ENCODE results near the gene CHN2.

Gene CHN2

GRCh38 chr7:29314148-29314547 is 119.6 kb downstream of the CHN2 start:
- H3K27me3 ChIP-seq (ENCODE audit: control insufficient read depth, insufficient read depth, low read length) = no peaks in the 10 kb centered on the region
- no peak overlapping the region for H3K27ac ChIP-seq (ENCODE audit: low read depth, low read length)
- no peaks in the 10 kb centered on the region for H3K9me3 ChIP-seq (ENCODE audit: control insufficient read depth, insufficient read depth, low read length)
- no peak overlapping the region for H3K4me3 ChIP-seq (ENCODE audit: low read depth, low read length)
- H3K9ac ChIP-seq (ENCODE audit: low read depth, low read length) = no peak overlapping the region
- no peaks in the 10 kb centered on the region for H3K36me3 ChIP-seq (ENCODE audit: control insufficient read depth, insufficient read depth, low read length)
- H3K4me1 ChIP-seq (ENCODE audit: control insufficient read depth, insufficient read depth, low read length) = peaks cover 8% of the 10 kb centered on the region

- Histone ChIP-seq H3K36me3 (ENCODE audit: control insufficient read depth, insufficient read depth, low read length) (no peaks in the 10 kb centered on the region), H3K4me1 (ENCODE audit: control insufficient read depth, insufficient read depth, low read length) (peaks cover 14% of the 10 kb centered on the region)
Measured at GRCh38 chr7:29315122-29315891, 120.7 kb downstream of the CHN2 start.

DNA sequence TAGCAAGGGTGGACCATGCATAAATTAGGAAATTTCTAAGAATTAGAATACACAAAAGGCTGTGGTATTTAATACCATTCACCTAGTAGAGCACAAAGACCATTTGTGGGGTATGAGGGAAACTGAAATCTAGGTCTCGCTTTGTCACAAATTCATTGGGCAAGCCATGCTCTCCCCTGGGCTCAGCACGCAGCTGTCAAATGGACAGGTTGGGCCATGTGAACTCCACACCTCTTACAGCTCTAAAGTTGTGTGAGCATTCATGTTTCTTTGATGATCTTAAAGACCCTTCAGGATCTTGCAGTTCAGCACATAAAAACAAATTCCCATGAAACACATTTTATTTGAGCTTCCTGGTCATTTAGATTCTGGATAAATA is 121.3 kb downstream of the CHN2 start:
- Histone ChIP-seq H3K4me1 (ENCODE audit: control insufficient read depth, insufficient read depth, low read length) (peaks cover 19% of the 10 kb centered on the region), H3K36me3 (ENCODE audit: control insufficient read depth, insufficient read depth, low read length) (no peaks in the 10 kb centered on the region), H3K4me3 (ENCODE audit: low read depth, low read length) (no peak overlapping the region), H3K27me3 (ENCODE audit: control insufficient read depth, insufficient read depth, low read length) (no peaks in the 10 kb centered on the region), H3K9ac (ENCODE audit: low read depth, low read length) (no peak overlapping the region), H3K27ac (ENCODE audit: low read depth, low read length) (no peak overlapping the region), H3K9me3 (ENCODE audit: control insufficient read depth, insufficient read depth, low read length) (no peaks in the 10 kb centered on the region)

More at GRCh38 chr7:29315122-29315891, 120.7 kb downstream of the CHN2 start:
- Histone ChIP-seq H3K27me3 (ENCODE audit: control insufficient read depth, insufficient read depth, low read length) (no peaks in the 10 kb centered on the region), H3K4me3 (ENCODE audit: low read depth, low read length) (no peak overlapping the region), H3K9me3 (ENCODE audit: control insufficient read depth, insufficient read depth, low read length) (no peaks in the 10 kb centered on the region), H3K9ac (ENCODE audit: low read depth, low read length) (no peak overlapping the region), H3K27ac (ENCODE audit: low read depth, low read length) (no peak overlapping the region)

DNA sequence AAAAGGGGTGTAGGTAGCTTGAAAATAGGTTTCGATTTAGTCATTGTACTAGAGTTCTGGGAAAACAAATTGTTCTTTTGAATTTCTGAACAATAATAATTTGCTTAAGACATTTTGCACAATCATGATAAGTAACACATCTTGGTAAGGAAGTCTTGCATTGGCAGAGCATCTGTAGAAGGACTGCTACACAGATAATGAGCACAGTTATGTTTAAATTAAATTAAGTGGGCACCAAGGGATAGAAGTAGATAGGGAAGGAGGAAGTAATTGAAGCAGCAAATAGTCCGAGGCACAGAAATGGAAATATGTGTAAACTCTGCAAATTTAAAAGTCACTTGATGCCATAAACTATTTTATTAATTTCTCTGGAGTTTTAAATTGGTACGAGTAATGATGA is 122.4 kb downstream of the CHN2 start:
- H3K4me3 ChIP-seq (ENCODE audit: low read depth, low read length) = no peak overlapping the region

GRCh38 chr7:29318853-29319718 is 124.5 kb downstream of the CHN2 start:
- no peaks in the 10 kb centered on the region for H3K36me3 ChIP-seq (ENCODE audit: control insufficient read depth, insufficient read depth, low read length)
- H3K27ac ChIP-seq (ENCODE audit: low read depth, low read length) = no peak overlapping the region
- no peak overlapping the region for H3K4me3 ChIP-seq (ENCODE audit: low read depth, low read length)
- H3K9me3 ChIP-seq (ENCODE audit: control insufficient read depth, insufficient read depth, low read length) = no peaks in the 10 kb centered on the region
- no peaks in the 10 kb centered on the region for H3K27me3 ChIP-seq (ENCODE audit: control insufficient read depth, insufficient read depth, low read length)
- H3K9ac ChIP-seq (ENCODE audit: low read depth, low read length) = no peak overlapping the region
- H3K4me1 ChIP-seq (ENCODE audit: control insufficient read depth, insufficient read depth, low read length) = peaks cover 19% of the 10 kb centered on the region

More for the DNA sequence above, 122.4 kb downstream of the CHN2 start:
- Histone ChIP-seq H3K27ac (ENCODE audit: low read depth, low read length) (no peak overlapping the region), H3K9ac (ENCODE audit: low read depth, low read length) (no peak overlapping the region), H3K4me1 (ENCODE audit: control insufficient read depth, insufficient read depth, low read length) (peaks cover 19% of the 10 kb centered on the region), H3K36me3 (ENCODE audit: control insufficient read depth, insufficient read depth, low read length) (no peaks in the 10 kb centered on the region), H3K9me3 (ENCODE audit: control insufficient read depth, insufficient read depth, low read length) (no peaks in the 10 kb centered on the region), H3K27me3 (ENCODE audit: control insufficient read depth, insufficient read depth, low read length) (no peaks in the 10 kb centered on the region)

- Histone ChIP-seq H3K9ac (ENCODE audit: low read depth, low read length) (no peak overlapping the region), H3K9me3 (ENCODE audit: control insufficient read depth, insufficient read depth, low read length) (no peaks in the 10 kb centered on the region), H3K27me3 (ENCODE audit: control insufficient read depth, insufficient read depth, low read length) (no peaks in the 10 kb centered on the region), H3K36me3 (ENCODE audit: control insufficient read depth, insufficient read depth, low read length) (no peaks in the 10 kb centered on the region), H3K4me3 (ENCODE audit: low read depth, low read length) (no peak overlapping the region), H3K4me1 (ENCODE audit: control insufficient read depth, insufficient read depth, low read length) (peaks cover 19% of the 10 kb centered on the region), H3K27ac (ENCODE audit: low read depth, low read length) (no peak overlapping the region)
Measured at GRCh38 chr7:29319719-29320521, 125.3 kb downstream of the CHN2 start.

GRCh38 chr7:29320577-29320976 is 126.0 kb downstream of the CHN2 start:
- Histone ChIP-seq H3K36me3 (ENCODE audit: control insufficient read depth, insufficient read depth, low read length) (no peaks in the 10 kb centered on the region), H3K9ac (ENCODE audit: low read depth, low read length) (no peak overlapping the region), H3K4me1 (ENCODE audit: control insufficient read depth, insufficient read depth, low read length) (peaks cover 24% of the 10 kb centered on the region), H3K4me3 (ENCODE audit: low read depth, low read length) (no peak overlapping the region), H3K9me3 (ENCODE audit: control insufficient read depth, insufficient read depth, low read length) (no peaks in the 10 kb centered on the region), H3K27me3 (ENCODE audit: control insufficient read depth, insufficient read depth, low read length) (no peaks in the 10 kb centered on the region), H3K27ac (ENCODE audit: low read depth, low read length) (no peak overlapping the region)

GRCh38 chr7:29322023-29322712 is 127.6 kb downstream of the CHN2 start:
- Histone ChIP-seq H3K4me3 (ENCODE audit: low read depth, low read length) (no peak overlapping the region), H3K27me3 (ENCODE audit: control insufficient read depth, insufficient read depth, low read length) (no peaks in the 10 kb centered on the region), H3K9ac (ENCODE audit: low read depth, low read length) (no peak overlapping the region), H3K4me1 (ENCODE audit: control insufficient read depth, insufficient read depth, low read length) (peaks cover 25% of the 10 kb centered on the region), H3K27ac (ENCODE audit: low read depth, low read length) (no peak overlapping the region), H3K36me3 (ENCODE audit: control insufficient read depth, insufficient read depth, low read length) (no peaks in the 10 kb centered on the region), H3K9me3 (ENCODE audit: control insufficient read depth, insufficient read depth, low read length) (no peaks in the 10 kb centered on the region)

GRCh38 chr7:29325476-29325875 is 130.9 kb downstream of the CHN2 start:
- Histone ChIP-seq H3K27me3 (ENCODE audit: control insufficient read depth, insufficient read depth, low read length) (no peaks in the 10 kb centered on the region), H3K9me3 (ENCODE audit: control insufficient read depth, insufficient read depth, low read length) (no peaks in the 10 kb centered on the region), H3K36me3 (ENCODE audit: control insufficient read depth, insufficient read depth, low read length) (no peaks in the 10 kb centered on the region), H3K4me3 (ENCODE audit: low read depth, low read length) (no peak overlapping the region), H3K27ac (ENCODE audit: low read depth, low read length) (no peak overlapping the region), H3K9ac (ENCODE audit: low read depth, low read length) (no peak overlapping the region), H3K4me1 (ENCODE audit: control insufficient read depth, insufficient read depth, low read length) (peaks cover 10% of the 10 kb centered on the region)

DNA sequence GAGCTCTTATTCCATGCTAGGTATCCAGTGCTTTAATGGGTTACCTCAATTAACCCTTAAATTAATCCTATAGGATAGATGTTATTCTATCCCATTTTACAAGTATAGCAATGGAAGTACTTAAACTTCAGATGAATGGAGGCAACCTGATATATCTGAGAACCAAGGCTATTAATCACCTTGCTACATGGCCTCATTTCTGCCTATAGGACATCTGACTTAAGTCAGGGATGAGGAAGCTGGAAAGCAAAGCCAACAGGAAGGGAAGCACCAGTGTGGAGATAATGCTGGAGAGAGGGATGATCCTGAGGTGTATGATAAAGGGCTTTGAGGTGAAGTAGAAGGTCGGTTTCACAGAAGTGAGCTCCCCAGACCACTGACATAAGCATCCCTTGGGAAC is 132.3 kb downstream of the CHN2 start:
- no peak overlapping the region for H3K27ac ChIP-seq (ENCODE audit: low read depth, low read length)
- H3K9me3 ChIP-seq (ENCODE audit: control insufficient read depth, insufficient read depth, low read length) = no peaks in the 10 kb centered on the region
- H3K4me1 ChIP-seq (ENCODE audit: control insufficient read depth, insufficient read depth, low read length) = peaks cover 7% of the 10 kb centered on the region; the same call in 1 of the 2 replicates
- H3K4me3 ChIP-seq (ENCODE audit: low read depth, low read length) = no peak overlapping the region
- no peaks in the 10 kb centered on the region for H3K27me3 ChIP-seq (ENCODE audit: control insufficient read depth, insufficient read depth, low read length)
- H3K9ac ChIP-seq (ENCODE audit: low read depth, low read length) = no peak overlapping the region
- no peaks in the 10 kb centered on the region for H3K36me3 ChIP-seq (ENCODE audit: control insufficient read depth, insufficient read depth, low read length)

Data from HUES48 (cell line).